ENCODE results near the gene LIX1L. TPM values are rescaled to one million over a fixed set of nuclear protein-coding genes. Genes with fewer than 3 reads are reported as not detected.
A peak's percentile ranks its signal among the peaks of the same experiment; 100 is the strongest.

The LIX1L gene
- total and polyA plus RNA-seq, 5 donors from 2014 or later = 21.7 to 36.2 (median 26.1) TPM

- Mint-ChIP-seq H3K4me1 (peaks cover 19 to 59% (median 49%) of the 10 kb centered on the region in 4 donors), H3K36me3 (peaks cover 49% of the 10 kb centered on the region), H3K27me3 (no peaks in the 10 kb centered on the region), H3K4me3 (peak overlapping the region; percentile 90 to 100 (median 98)), H3K27ac (peak overlapping the region in 2 of 3 donors; percentile 88 to 96), H3K9me3 (peaks cover 0 to 10% (median 1%) of the 10 kb centered on the region in 7 donors)
- Histone ChIP-seq H3K27ac (ENCODE audit: insufficient read depth, low read length, poor library complexity, severe bottlenecking) (peak overlapping the region; percentile 93), H3K27me3 (ENCODE audit: control insufficient read depth, insufficient read depth, low read length) (no peaks in the 10 kb centered on the region), H3K9me3 (ENCODE audit: control insufficient read depth in 2 of 2, low read length in 2 of 2) (no peaks in the 10 kb centered on the region), H3K36me3 (ENCODE audit: control insufficient read depth, insufficient read depth, low read length) (peaks cover 42% of the 10 kb centered on the region), H3K4me3 (ENCODE audit: low read depth, low read length) (peak overlapping the region; percentile 97), H3K4me1 (ENCODE audit: control insufficient read depth, insufficient read depth, low read length, poor library complexity, severe bottlenecking) (peaks cover 45% of the 10 kb centered on the region)
- DNase-seq (peak in 1 of 3 donors; percentile 24), ATAC-seq (ENCODE audit: low read depth in 2 of 2) (no peak)
Measured at GRCh38 chr1:145991735-145992412, 34.1 kb upstream of the LIX1L start.

- H3K36me3 ChIP-seq (ENCODE audit: control insufficient read depth, insufficient read depth, low read length) = peaks cover 36% of the 10 kb centered on the region
- peaks cover 0 to 4% (median 1%) of the 10 kb centered on the region in 7 donors for H3K9me3 Mint-ChIP-seq
- H3K4me1 ChIP-seq (ENCODE audit: control insufficient read depth, insufficient read depth, low read length, poor library complexity, severe bottlenecking) = peaks cover 51% of the 10 kb centered on the region
- peaks cover 37% of the 10 kb centered on the region for H3K36me3 Mint-ChIP-seq
- H3K27me3 Mint-ChIP-seq = no peaks in the 10 kb centered on the region
- H3K9me3 ChIP-seq (ENCODE audit: control insufficient read depth in 2 of 2, low read length in 2 of 2) = no peaks in the 10 kb centered on the region
- peak overlapping the region; percentile 90 to 100 (median 98) for H3K4me3 Mint-ChIP-seq
- no peaks in the 10 kb centered on the region for H3K27me3 ChIP-seq (ENCODE audit: control insufficient read depth, insufficient read depth, low read length)
- H3K27ac Mint-ChIP-seq = peak overlapping the region; percentile 62 to 82 (median 68)
- no peak for ATAC-seq (ENCODE audit: low read depth in 2 of 2)
- peak overlapping the region; percentile 40 for H3K4me3 ChIP-seq (ENCODE audit: low read depth, low read length)
- DNase-seq = peak in 1 of 3 donors; percentile 10
- H3K27ac ChIP-seq (ENCODE audit: insufficient read depth, low read length, poor library complexity, severe bottlenecking) = peak overlapping the region; percentile 42
- H3K4me1 Mint-ChIP-seq = peaks cover 19 to 70% (median 55%) of the 10 kb centered on the region in 4 donors
Measured at GRCh38 chr1:145990249-145990855, 32.5 kb upstream of the LIX1L start.

- peaks cover 22% of the 10 kb centered on the region for H3K36me3 Mint-ChIP-seq
- Histone ChIP-seq H3K4me1 (ENCODE audit: control insufficient read depth, insufficient read depth, low read length, poor library complexity, severe bottlenecking) (peaks cover 60% of the 10 kb centered on the region), H3K36me3 (ENCODE audit: control insufficient read depth, insufficient read depth, low read length) (peaks cover 20% of the 10 kb centered on the region), H3K27me3 (ENCODE audit: control insufficient read depth, insufficient read depth, low read length) (no peaks in the 10 kb centered on the region), H3K27ac (ENCODE audit: insufficient read depth, low read length, poor library complexity, severe bottlenecking) (peak overlapping the region; percentile 45), H3K9me3 (ENCODE audit: control insufficient read depth in 2 of 2, low read length in 2 of 2) (no peaks in the 10 kb centered on the region), H3K4me3 (ENCODE audit: low read depth, low read length) (peak overlapping the region; percentile 30)
- H3K27ac Mint-ChIP-seq = peak overlapping the region; percentile 13 to 85 (median 83)
- no peaks in the 10 kb centered on the region for H3K27me3 Mint-ChIP-seq
- peaks cover 0 to 2% (median 0%) of the 10 kb centered on the region in 7 donors for H3K9me3 Mint-ChIP-seq
- ATAC-seq (ENCODE audit: low read depth in 2 of 2) (peak; percentile 53 to 55), DNase-seq (peak in 1 of 3 donors; percentile 45)
- peaks cover 22 to 81% (median 67%) of the 10 kb centered on the region in 4 donors for H3K4me1 Mint-ChIP-seq
- H3K4me3 Mint-ChIP-seq = peak overlapping the region; percentile 1 to 90 (median 24)
Measured at GRCh38 chr1:145988773-145989172, 31.0 kb upstream of the LIX1L start.

- ATAC-seq (ENCODE audit: low read depth in 2 of 2) (no peak), DNase-seq (no peak)
- H3K4me1 ChIP-seq (ENCODE audit: control insufficient read depth, insufficient read depth, low read length, poor library complexity, severe bottlenecking) = peaks cover 60% of the 10 kb centered on the region
- H3K9me3 ChIP-seq (ENCODE audit: control insufficient read depth in 2 of 2, low read length in 2 of 2) = no peaks in the 10 kb centered on the region
- H3K27me3 ChIP-seq (ENCODE audit: control insufficient read depth, insufficient read depth, low read length) = no peaks in the 10 kb centered on the region
- H3K27ac Mint-ChIP-seq = peak overlapping the region in 2 of 3 donors; percentile 28 to 85
- H3K9me3 Mint-ChIP-seq = peaks cover 0 to 2% (median 0%) of the 10 kb centered on the region in 7 donors
- H3K27ac ChIP-seq (ENCODE audit: insufficient read depth, low read length, poor library complexity, severe bottlenecking) = peak overlapping the region; percentile 44
- H3K36me3 ChIP-seq (ENCODE audit: control insufficient read depth, insufficient read depth, low read length) = peaks cover 12% of the 10 kb centered on the region
- H3K4me3 ChIP-seq (ENCODE audit: low read depth, low read length) = no peak overlapping the region
- H3K4me3 Mint-ChIP-seq = peak overlapping the region in 3 of 4 donors; percentile 34 to 90 (median 41)
- H3K36me3 Mint-ChIP-seq = peaks cover 13% of the 10 kb centered on the region
- no peaks in the 10 kb centered on the region for H3K27me3 Mint-ChIP-seq
- H3K4me1 Mint-ChIP-seq = peaks cover 27 to 82% (median 67%) of the 10 kb centered on the region in 4 donors
Measured at GRCh38 chr1:145987926-145988325, 30.1 kb upstream of the LIX1L start.

GRCh38 chr1:145986551-145986950 is 28.7 kb upstream of the LIX1L start:
- peak overlapping the region in 2 of 3 donors; percentile 88 to 91 for H3K27ac Mint-ChIP-seq
- DNase-seq (no peak), ATAC-seq (ENCODE audit: low read depth in 2 of 2) (no peak)
- H3K9me3 Mint-ChIP-seq = peaks cover 0 to 1% (median 0%) of the 10 kb centered on the region in 7 donors
- H3K36me3 Mint-ChIP-seq = peaks cover under 1% of the 10 kb centered on the region
- H3K27me3 ChIP-seq (ENCODE audit: control insufficient read depth, insufficient read depth, low read length) = no peaks in the 10 kb centered on the region
- no peaks in the 10 kb centered on the region for H3K27me3 Mint-ChIP-seq
- peaks cover 60% of the 10 kb centered on the region for H3K4me1 ChIP-seq (ENCODE audit: control insufficient read depth, insufficient read depth, low read length, poor library complexity, severe bottlenecking)
- H3K36me3 ChIP-seq (ENCODE audit: control insufficient read depth, insufficient read depth, low read length) = no peaks in the 10 kb centered on the region
- H3K27ac ChIP-seq (ENCODE audit: insufficient read depth, low read length, poor library complexity, severe bottlenecking) = peak overlapping the region; percentile 9
- H3K4me3 ChIP-seq (ENCODE audit: low read depth, low read length) = no peak overlapping the region
- H3K4me3 Mint-ChIP-seq = peak overlapping the region in 1 of 4 donors; percentile 87
- H3K4me1 Mint-ChIP-seq = peaks cover 24 to 69% (median 60%) of the 10 kb centered on the region in 4 donors
- H3K9me3 ChIP-seq (ENCODE audit: control insufficient read depth in 2 of 2, low read length in 2 of 2) = no peaks in the 10 kb centered on the region

- H3K27me3 Mint-ChIP-seq = no peaks in the 10 kb centered on the region
Measured at GRCh38 chr1:145985502-145986439, 28.0 kb upstream of the LIX1L start.

GRCh38 chr1:145985129-145985501 is 27.3 kb upstream of the LIX1L start:
- Histone ChIP-seq H3K27ac (ENCODE audit: insufficient read depth, low read length, poor library complexity, severe bottlenecking) (peak overlapping the region; percentile 95), H3K9me3 (ENCODE audit: control insufficient read depth in 2 of 2, low read length in 2 of 2) (no peaks in the 10 kb centered on the region), H3K27me3 (ENCODE audit: control insufficient read depth, insufficient read depth, low read length) (no peaks in the 10 kb centered on the region), H3K4me1 (ENCODE audit: control insufficient read depth, insufficient read depth, low read length, poor library complexity, severe bottlenecking) (peaks cover 67% of the 10 kb centered on the region), H3K4me3 (ENCODE audit: low read depth, low read length) (peak overlapping the region; percentile 65), H3K36me3 (ENCODE audit: control insufficient read depth, insufficient read depth, low read length) (no peaks in the 10 kb centered on the region)
- H3K4me3 Mint-ChIP-seq = peak overlapping the region in 3 of 4 donors; percentile 69 to 87 (median 85)
- ATAC-seq (ENCODE audit: low read depth in 2 of 2) (no peak), DNase-seq (no peak)
- peaks cover 20 to 56% (median 51%) of the 10 kb centered on the region in 4 donors for H3K4me1 Mint-ChIP-seq
- peak overlapping the region; percentile 91 to 97 (median 91) for H3K27ac Mint-ChIP-seq
- H3K27me3 Mint-ChIP-seq = no peaks in the 10 kb centered on the region
- H3K36me3 Mint-ChIP-seq = no peaks in the 10 kb centered on the region
- H3K9me3 Mint-ChIP-seq = no peaks in the 10 kb centered on the region

More at GRCh38 chr1:145985502-145986439, 28.0 kb upstream of the LIX1L start:
- peak overlapping the region; percentile 91 to 97 (median 91) for H3K27ac Mint-ChIP-seq
- Histone ChIP-seq H3K4me3 (ENCODE audit: low read depth, low read length) (peak overlapping the region; percentile 65), H3K27me3 (ENCODE audit: control insufficient read depth, insufficient read depth, low read length) (no peaks in the 10 kb centered on the region), H3K36me3 (ENCODE audit: control insufficient read depth, insufficient read depth, low read length) (no peaks in the 10 kb centered on the region), H3K27ac (ENCODE audit: insufficient read depth, low read length, poor library complexity, severe bottlenecking) (peak overlapping the region; percentile 95), H3K4me1 (ENCODE audit: control insufficient read depth, insufficient read depth, low read length, poor library complexity, severe bottlenecking) (peaks cover 60% of the 10 kb centered on the region), H3K9me3 (ENCODE audit: control insufficient read depth in 2 of 2, low read length in 2 of 2) (no peaks in the 10 kb centered on the region)
- peaks cover 20 to 61% (median 55%) of the 10 kb centered on the region in 4 donors for H3K4me1 Mint-ChIP-seq
- no peaks in the 10 kb centered on the region for H3K36me3 Mint-ChIP-seq
- peaks cover 0 to under 1% (median 0%) of the 10 kb centered on the region in 7 donors for H3K9me3 Mint-ChIP-seq
- peak overlapping the region; percentile 57 to 87 (median 82) for H3K4me3 Mint-ChIP-seq
- ATAC-seq (ENCODE audit: low read depth in 2 of 2) (no peak), DNase-seq (no peak)
